SJCRH30 (cell line): Measurements from ENCODE around the gene ERAL1. TPM values are rescaled to one million over a fixed set of nuclear protein-coding genes. Genes with fewer than 3 reads are reported as not detected.

Source experiments
- DNase-seq, 2 experiments: peaks; one replicate each; pipeline ENCODE4 v3.0.0-alpha.2; 2015 to 2020
- H3K27ac ChIP-seq: fragments of 250-450 bp; sonication (Bioruptor Pico); 2 replicates; pipeline ENCODE4 v1.5.1; 2020; ENCODE audit warnings: mild to moderate bottlenecking, moderate library complexity
- H3K27me3 ChIP-seq: fragments of 250-450 bp; sonication (Bioruptor Pico); 2 replicates; pipeline ENCODE4 v1.5.1; 2020; ENCODE audit warnings: mild to moderate bottlenecking, moderate library complexity
- H3K36me3 ChIP-seq: fragments of 250-450 bp; sonication (Bioruptor Pico); 2 replicates; pipeline ENCODE4 v1.5.1; 2020; ENCODE audit warnings: mild to moderate bottlenecking, moderate library complexity
- H3K4me1 ChIP-seq: fragments of 250-450 bp; sonication (Bioruptor Pico); 2 replicates; pipeline ENCODE4 v1.5.1; 2020; ENCODE audit warnings: mild to moderate bottlenecking, moderate library complexity
- H3K4me3 ChIP-seq: fragments of 250-450 bp; sonication (Bioruptor Pico); 2 replicates; pipeline ENCODE4 v1.5.1; 2020; ENCODE audit warnings: mild to moderate bottlenecking, moderate library complexity
- H3K9me3 ChIP-seq: fragments of 250-450 bp; sonication (Bioruptor Pico); replicated peaks from 2 replicates; pipeline ENCODE4 v1.5.1; 2020; ENCODE audit warnings: mild to moderate bottlenecking, moderate library complexity
- total RNA-seq: library from RNA; depleted of rRNA; stranded (reverse); fragments of >200 nt; shearing (Covaris generic); gene quantifications from 2 replicates; pipeline ENCODE4 v1.2.3, GENCODE V29; 2014; rRNA removed

ERAL1 gene
- total RNA-seq, 1 experiment from 2014 or later: 63.5 TPM

- DNase-seq: no peak
- Histone ChIP-seq H3K9me3 (no peaks in the 10 kb centered on the region), H3K36me3 (peaks cover 61% of the 10 kb centered on the region), H3K27ac (no peak overlapping the region), H3K27me3 (no peaks in the 10 kb centered on the region), H3K4me1 (peaks cover 21% of the 10 kb centered on the region), H3K4me3 (no peak overlapping the region)
These were observed 52.1 kb downstream of the ERAL1 start for GRCh38 chr17:28906706-28907438.

DNA sequence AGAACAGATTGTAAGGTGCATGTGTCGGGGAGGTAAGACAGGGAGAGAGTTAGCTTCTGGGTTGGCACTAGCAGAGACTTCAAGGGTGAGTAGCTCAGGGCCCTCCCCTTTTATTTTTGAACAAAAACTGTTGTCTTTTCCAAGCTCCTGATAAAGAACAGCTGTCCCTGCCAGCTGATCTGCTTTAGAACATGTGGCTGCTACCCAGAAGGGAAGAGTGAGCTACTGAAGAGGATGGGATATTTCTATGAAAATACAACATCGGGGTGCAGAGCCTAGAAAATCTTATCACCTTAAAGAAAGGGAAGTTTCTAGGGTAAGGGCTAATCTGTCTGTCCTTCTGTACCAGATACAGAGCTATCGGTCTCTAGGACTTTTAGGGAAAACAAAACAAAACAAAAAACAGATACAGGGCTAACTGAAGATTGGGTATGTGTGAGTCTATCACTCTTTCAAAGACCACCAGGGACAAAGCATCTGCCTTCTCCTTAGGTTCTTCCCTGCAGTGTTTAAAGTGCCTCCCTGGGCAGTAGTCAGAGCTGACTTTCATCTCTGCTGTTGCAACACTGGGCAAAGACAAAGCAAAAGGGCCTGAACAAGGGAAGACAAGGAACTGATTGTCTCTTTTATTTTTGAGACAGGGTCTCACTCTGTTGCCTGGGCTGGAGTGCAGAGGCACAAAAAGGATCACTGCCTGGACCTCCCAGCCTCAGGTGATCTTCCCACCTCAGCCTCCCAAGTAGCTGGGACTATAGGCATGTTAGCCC lies 53.1 kb downstream of the ERAL1 start:
- H3K4me1 ChIP-seq: peaks cover 21% of the 10 kb centered on the region
- DNase-seq: peak; percentile 40 to 55
- no peaks in the 10 kb centered on the region for H3K9me3 ChIP-seq
- H3K27ac ChIP-seq: peak overlapping the region; percentile 46
- H3K4me3 ChIP-seq: no peak overlapping the region
- H3K27me3 ChIP-seq: no peaks in the 10 kb centered on the region
- H3K36me3 ChIP-seq: peaks cover 71% of the 10 kb centered on the region

- H3K4me1 ChIP-seq: peaks cover 21% of the 10 kb centered on the region
- no peaks in the 10 kb centered on the region for H3K9me3 ChIP-seq
- no peak overlapping the region for H3K4me3 ChIP-seq
- H3K36me3 ChIP-seq: peaks cover 79% of the 10 kb centered on the region
- DNase-seq: peak in 1 of 2 experiments; percentile 48
- H3K27ac ChIP-seq: peak overlapping the region; percentile 46
- H3K27me3 ChIP-seq: no peaks in the 10 kb centered on the region
These were observed 53.9 kb downstream of the ERAL1 start for GRCh38 chr17:28908640-28909167.

DNA sequence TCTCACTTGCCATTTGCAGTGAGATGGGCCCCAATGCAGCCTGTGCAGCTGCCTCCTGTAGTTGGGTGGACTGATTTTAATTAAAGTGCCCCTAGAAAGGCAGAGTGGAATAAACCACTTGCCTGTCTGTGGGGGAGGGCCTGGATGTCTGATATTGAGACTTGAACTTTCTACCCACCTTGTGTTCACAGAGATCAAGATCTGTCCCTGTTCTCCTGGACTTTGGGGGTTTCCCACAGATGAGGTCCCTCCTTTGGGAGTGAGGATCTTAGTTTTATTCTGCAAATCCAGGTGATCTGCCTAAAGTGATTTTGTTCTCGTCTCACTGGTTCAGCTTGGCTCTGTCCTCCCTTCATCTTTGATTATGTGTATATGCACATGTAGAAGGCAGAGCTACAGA lies 55.7 kb downstream of the ERAL1 start:
- Histone ChIP-seq H3K4me3 (no peak overlapping the region), H3K4me1 (peaks cover 21% of the 10 kb centered on the region), H3K27me3 (no peaks in the 10 kb centered on the region), H3K27ac (no peak overlapping the region), H3K9me3 (no peaks in the 10 kb centered on the region), H3K36me3 (peaks cover 91% of the 10 kb centered on the region)
- DNase-seq: no peak

Other genes with a start within 250 kb of the ERAL1 start
- gene RSKR, start 240.8 kb upstream of the ERAL1 start, total RNA-seq: 16.1 and 19.9 TPM in 2 replicates
- gene BLTP2, start 209.9 kb upstream of the ERAL1 start, total RNA-seq: 115 and 120 TPM in 2 replicates
- 46.0 and 49.6 TPM in 2 replicates for gene SDF2, start 193.1 kb upstream of the ERAL1 start, total RNA-seq
- gene SUPT6H, start 192.8 kb upstream of the ERAL1 start, total RNA-seq: 60.2 and 66.3 TPM in 2 replicates
- gene PROCA1, start 143.1 kb upstream of the ERAL1 start, total RNA-seq: 5.4 and 7.0 TPM in 2 replicates
- gene RAB34, start 137.1 kb upstream of the ERAL1 start, total RNA-seq: 191 and 201 TPM in 2 replicates
- gene RPL23A, start 135.0 kb upstream of the ERAL1 start, total RNA-seq: 1,716 and 1,788 TPM in 2 replicates
- gene TLCD1, start 128.8 kb upstream of the ERAL1 start, total RNA-seq: 7.5 and 10.0 TPM in 2 replicates
- gene NEK8, start 126.2 kb upstream of the ERAL1 start, total RNA-seq: 1.7 and 2.6 TPM in 2 replicates
- 118 and 123 TPM in 2 replicates for gene TRAF4, start 111.0 kb upstream of the ERAL1 start, total RNA-seq
- gene FAM222B, start 12.2 kb upstream of the ERAL1 start, total RNA-seq: 17.4 and 22.8 TPM in 2 replicates
- 44.7 and 46.4 TPM in 2 replicates for gene FLOT2, start 42.7 kb downstream of the ERAL1 start, total RNA-seq
- gene DHRS13, start 48.1 kb downstream of the ERAL1 start, total RNA-seq: 25.6 and 27.0 TPM in 2 replicates
- gene PHF12, start 96.5 kb downstream of the ERAL1 start, total RNA-seq: 48.5 and 49.9 TPM in 2 replicates
- gene SEZ6, start 151.0 kb downstream of the ERAL1 start, total RNA-seq: 16.1 and 20.5 TPM in 2 replicates
- gene PIPOX, start 188.1 kb downstream of the ERAL1 start, total RNA-seq: 91.7 and 96.8 TPM in 2 replicates